ENCODE data around the gene PIGX. TPM values are rescaled to one million over a fixed set of nuclear protein-coding genes. Genes with fewer than 3 reads are reported as not detected.
"Not testable (repeated sequence)": the region's sequence is repeated elsewhere in the genome, so short reads cannot be mapped to it uniquely, and the experiment has no call there.

Gene PIGX
- polyA plus RNA-seq, 1 donor from 2014 or later = 18.0 TPM

- Mint-ChIP-seq H3K27ac (no peak overlapping the region), H3K27me3 (no peaks in the 10 kb centered on the region), H3K9me3 (no peaks in the 10 kb centered on the region), H3K36me3 (peaks cover 12% of the 10 kb centered on the region), H3K4me1 (peaks cover 0 to 3% (median 0%) of the 10 kb centered on the region in 3 donors), H3K4me3 (no peak overlapping the region)
Measured at GRCh38 chr3:196726788-196727675, 14.9 kb downstream of the PIGX start.

GRCh38 chr3:196735751-196736150, 23.6 kb downstream of the PIGX start:
- no peaks in the 10 kb centered on the region for H3K27me3 Mint-ChIP-seq
- peaks cover 4% of the 10 kb centered on the region for H3K36me3 Mint-ChIP-seq
- H3K4me1 Mint-ChIP-seq = peaks cover 4 to 7% (median 6%) of the 10 kb centered on the region in 3 donors
- peak overlapping the region in 1 of 4 donors; percentile 69 for H3K4me3 Mint-ChIP-seq
- H3K27ac Mint-ChIP-seq = no peak overlapping the region
- H3K9me3 Mint-ChIP-seq = no peaks in the 10 kb centered on the region

GRCh38 chr3:196736670-196737374, 24.6 kb downstream of the PIGX start:
- Mint-ChIP-seq H3K9me3 (no peaks in the 10 kb centered on the region), H3K27me3 (no peaks in the 10 kb centered on the region), H3K36me3 (peaks cover 4% of the 10 kb centered on the region), H3K4me1 (peaks cover 15 to 18% (median 16%) of the 10 kb centered on the region in 3 donors), H3K27ac (peak overlapping the region in 1 of 3 donors; percentile 24), H3K4me3 (no peak overlapping the region)

- H3K27ac Mint-ChIP-seq = peak overlapping the region in 1 of 3 donors; percentile 23
- H3K9me3 Mint-ChIP-seq = no peaks in the 10 kb centered on the region
- H3K27me3 Mint-ChIP-seq = no peaks in the 10 kb centered on the region
- peak overlapping the region in 1 of 4 donors; percentile 94 for H3K4me3 Mint-ChIP-seq
- H3K36me3 Mint-ChIP-seq = peaks cover 4% of the 10 kb centered on the region
- peaks cover 16 to 19% (median 16%) of the 10 kb centered on the region in 3 donors for H3K4me1 Mint-ChIP-seq
Measured at GRCh38 chr3:196737655-196738054, 25.5 kb downstream of the PIGX start.

GRCh38 chr3:196739671-196740480, 27.7 kb downstream of the PIGX start, which contains the start of gene PAK2:
Gene PAK2, plus strand, starts transcription at chr3:196739857. Its CDS starts 42,790 bp downstream, at chr3:196782647.
- H3K4me1 Mint-ChIP-seq = peaks cover 23 to 27% (median 23%) of the 10 kb centered on the region in 3 donors
- H3K27ac Mint-ChIP-seq = peak within 1 kb of the TSS; percentile 91 to 94 (median 92)
- peaks cover 4% of the 10 kb centered on the region for H3K36me3 Mint-ChIP-seq
- peak within 1 kb of the TSS; percentile 94 to 100 (median 98) for H3K4me3 Mint-ChIP-seq
- no peaks in the 10 kb centered on the region for H3K9me3 Mint-ChIP-seq
- H3K27me3 Mint-ChIP-seq = no peaks in the 10 kb centered on the region

- Mint-ChIP-seq H3K27ac (peak overlapping the region; percentile 91 to 94 (median 92)), H3K4me3 (peak overlapping the region; percentile 94 to 100 (median 98)), H3K9me3 (no peaks in the 10 kb centered on the region), H3K4me1 (peaks cover 23 to 27% (median 25%) of the 10 kb centered on the region in 3 donors), H3K36me3 (peaks cover 1% of the 10 kb centered on the region), H3K27me3 (no peaks in the 10 kb centered on the region)
Measured at GRCh38 chr3:196740481-196741248, 28.5 kb downstream of the PIGX start.

GRCh38 chr3:196741249-196741889, 29.2 kb downstream of the PIGX start:
- no peaks in the 10 kb centered on the region for H3K9me3 Mint-ChIP-seq
- H3K4me3 Mint-ChIP-seq = peak overlapping the region; percentile 94 to 100 (median 98)
- no peaks in the 10 kb centered on the region for H3K36me3 Mint-ChIP-seq
- no peaks in the 10 kb centered on the region for H3K27me3 Mint-ChIP-seq
- H3K4me1 Mint-ChIP-seq = peaks cover 23 to 27% (median 27%) of the 10 kb centered on the region in 3 donors
- peak overlapping the region; percentile 91 to 94 (median 92) for H3K27ac Mint-ChIP-seq

GRCh38 chr3:196743569-196743968, 31.4 kb downstream of the PIGX start:
- not testable (repeated sequence) for H3K27me3 Mint-ChIP-seq, H3K9me3 Mint-ChIP-seq, H3K36me3 Mint-ChIP-seq
- Mint-ChIP-seq H3K4me1 (peaks cover 28 to 32% (median 30%) of the 10 kb centered on the region in 3 donors), H3K27ac (peak overlapping the region in 1 of 3 donors; percentile 13), H3K4me3 (peak overlapping the region in 3 of 4 donors; percentile 33 to 58 (median 34))

- peaks cover 24 to 38% (median 30%) of the 10 kb centered on the region in 3 donors for H3K4me1 Mint-ChIP-seq
- no peaks in the 10 kb centered on the region for H3K9me3 Mint-ChIP-seq
- H3K27ac Mint-ChIP-seq = peak overlapping the region in 2 of 3 donors; percentile 5 to 68
- no peaks in the 10 kb centered on the region for H3K27me3 Mint-ChIP-seq
- H3K4me3 Mint-ChIP-seq = peak overlapping the region in 2 of 4 donors; percentile 33 to 56
- H3K36me3 Mint-ChIP-seq = peaks cover 5% of the 10 kb centered on the region
Measured at GRCh38 chr3:196749125-196749524, 36.9 kb downstream of the PIGX start.

GRCh38 chr3:196753201-196753600, 41.0 kb downstream of the PIGX start:
- peaks cover 13% of the 10 kb centered on the region for H3K36me3 Mint-ChIP-seq
- H3K4me3 Mint-ChIP-seq = no peak overlapping the region
- no peaks in the 10 kb centered on the region for H3K27me3 Mint-ChIP-seq
- H3K9me3 Mint-ChIP-seq = peaks cover 0 to 6% (median 6%) of the 10 kb centered on the region in 3 donors
- H3K4me1 Mint-ChIP-seq = peaks cover 24 to 45% (median 34%) of the 10 kb centered on the region in 3 donors
- H3K27ac Mint-ChIP-seq = no peak overlapping the region

GRCh38 chr3:196754091-196754981, 42.2 kb downstream of the PIGX start:
- Mint-ChIP-seq H3K9me3 (peaks cover 0 to 6% (median 6%) of the 10 kb centered on the region in 3 donors), H3K27ac (peak overlapping the region in 1 of 3 donors; percentile 32), H3K36me3 (peaks cover 13% of the 10 kb centered on the region), H3K4me1 (peaks cover 16 to 35% (median 25%) of the 10 kb centered on the region in 3 donors), H3K4me3 (peak overlapping the region in 1 of 4 donors; percentile 55), H3K27me3 (no peaks in the 10 kb centered on the region)

GRCh38 chr3:196756732-196757131, 44.6 kb downstream of the PIGX start:
- Mint-ChIP-seq H3K27me3 (no peaks in the 10 kb centered on the region), H3K4me1 (peaks cover 14 to 27% (median 23%) of the 10 kb centered on the region in 3 donors), H3K36me3 (peaks cover 16% of the 10 kb centered on the region), H3K9me3 (peaks cover 0 to 7% (median 6%) of the 10 kb centered on the region in 3 donors), H3K27ac (no peak overlapping the region), H3K4me3 (no peak overlapping the region)
